ENCODE measurements around the gene RECK.

Gene RECK

DNA sequence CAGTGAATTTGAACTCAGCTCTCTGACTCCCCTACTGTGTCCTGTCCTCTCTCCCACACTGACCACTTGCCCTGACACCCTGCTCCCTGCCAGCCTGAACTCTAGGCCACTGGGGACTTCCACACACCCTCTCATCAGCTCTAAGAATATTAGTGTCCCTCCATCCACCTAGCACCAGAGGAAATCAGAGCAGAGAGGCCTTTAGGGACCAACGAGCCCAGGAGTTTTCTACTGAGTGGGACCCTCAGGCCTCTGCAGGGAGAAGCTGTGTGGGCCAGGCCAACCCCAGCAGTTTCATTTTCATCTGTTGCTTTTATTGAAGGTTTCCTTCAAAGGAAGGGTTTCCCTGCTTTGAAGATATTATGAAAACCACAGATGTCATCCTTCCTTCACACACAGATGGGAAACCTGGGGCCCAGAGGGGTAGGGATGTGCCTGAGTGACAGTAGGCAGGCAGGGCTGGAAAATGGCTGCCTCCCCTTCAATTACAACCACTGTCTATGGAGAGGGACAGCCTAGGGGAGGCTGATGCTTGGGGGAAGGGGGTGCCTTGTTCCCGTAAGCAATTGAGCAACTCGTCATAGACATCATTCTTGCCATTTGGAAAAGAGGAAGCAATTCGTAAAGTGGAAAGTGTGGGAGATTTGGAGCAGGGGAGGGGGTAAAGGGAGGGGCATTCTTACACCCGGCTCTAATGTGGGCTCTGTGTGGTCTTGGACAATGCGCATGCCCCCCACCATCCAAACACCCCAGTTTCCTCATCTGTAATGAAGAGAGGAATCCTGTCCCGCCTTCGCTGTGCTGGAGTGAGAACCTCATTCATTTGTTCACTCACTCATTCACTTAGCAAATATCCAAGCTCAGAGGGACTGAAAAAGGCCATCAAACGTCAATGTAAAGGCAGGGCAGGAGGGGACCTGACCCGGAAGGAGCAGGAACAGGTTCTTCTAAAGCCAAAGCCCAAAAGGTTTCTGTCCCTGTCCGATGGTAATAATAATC, 103.7 kb downstream of the RECK start:
- DNase-seq (ENCODE audit: low read depth in 2 of 2) = no peak
- TF ChIP-seq, protein P1, sequence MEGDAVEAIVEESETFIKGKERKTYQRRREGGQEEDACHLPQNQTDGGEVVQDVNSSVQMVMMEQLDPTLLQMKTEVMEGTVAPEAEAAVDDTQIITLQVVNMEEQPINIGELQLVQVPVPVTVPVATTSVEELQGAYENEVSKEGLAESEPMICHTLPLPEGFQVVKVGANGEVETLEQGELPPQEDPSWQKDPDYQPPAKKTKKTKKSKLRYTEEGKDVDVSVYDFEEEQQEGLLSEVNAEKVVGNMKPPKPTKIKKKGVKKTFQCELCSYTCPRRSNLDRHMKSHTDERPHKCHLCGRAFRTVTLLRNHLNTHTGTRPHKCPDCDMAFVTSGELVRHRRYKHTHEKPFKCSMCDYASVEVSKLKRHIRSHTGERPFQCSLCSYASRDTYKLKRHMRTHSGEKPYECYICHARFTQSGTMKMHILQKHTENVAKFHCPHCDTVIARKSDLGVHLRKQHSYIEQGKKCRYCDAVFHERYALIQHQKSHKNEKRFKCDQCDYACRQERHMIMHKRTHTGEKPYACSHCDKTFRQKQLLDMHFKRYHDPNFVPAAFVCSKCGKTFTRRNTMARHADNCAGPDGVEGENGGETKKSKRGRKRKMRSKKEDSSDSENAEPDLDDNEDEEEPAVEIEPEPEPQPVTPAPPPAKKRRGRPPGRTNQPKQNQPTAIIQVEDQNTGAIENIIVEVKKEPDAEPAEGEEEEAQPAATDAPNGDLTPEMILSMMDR (IDR thresholded peaks at IDR 0.05; ENCODE audit: low read depth, low read length) = no peak
- H3K4me3 ChIP-seq (replicated peaks in 1 of 2; ENCODE audit: low read depth in 2 of 2, low read length in 2 of 2) = no peak overlapping the region

DNA sequence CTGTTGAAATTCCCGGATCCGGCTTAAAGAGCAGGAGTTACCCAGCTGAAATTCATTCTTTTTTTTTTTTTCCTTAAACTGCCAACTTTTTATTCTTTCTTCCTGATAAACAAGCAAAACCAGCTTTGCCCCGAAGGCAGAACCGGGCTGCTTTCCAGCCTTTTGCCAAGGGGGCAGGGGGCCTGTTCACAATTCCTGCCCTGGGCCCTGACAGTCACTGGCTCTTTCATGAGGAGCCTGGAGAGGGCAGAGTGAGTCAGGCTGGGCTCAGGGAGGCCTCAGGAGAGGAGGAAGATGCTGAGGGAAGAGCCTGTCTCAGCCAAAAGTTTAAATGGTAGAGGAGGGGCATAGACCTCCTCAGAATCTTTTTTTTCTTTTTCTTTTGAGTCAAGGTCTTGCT, 104.6 kb downstream of the RECK start:
- no peak overlapping the region for H3K4me3 ChIP-seq (replicated peaks in 1 of 2; ENCODE audit: low read depth in 2 of 2, low read length in 2 of 2)
- DNase-seq (ENCODE audit: low read depth in 2 of 2) = peak; percentile 47 to 54
- TF ChIP-seq, protein P1 (IDR thresholded peaks at IDR 0.05; ENCODE audit: low read depth, low read length) = peak; percentile 39

DNA sequence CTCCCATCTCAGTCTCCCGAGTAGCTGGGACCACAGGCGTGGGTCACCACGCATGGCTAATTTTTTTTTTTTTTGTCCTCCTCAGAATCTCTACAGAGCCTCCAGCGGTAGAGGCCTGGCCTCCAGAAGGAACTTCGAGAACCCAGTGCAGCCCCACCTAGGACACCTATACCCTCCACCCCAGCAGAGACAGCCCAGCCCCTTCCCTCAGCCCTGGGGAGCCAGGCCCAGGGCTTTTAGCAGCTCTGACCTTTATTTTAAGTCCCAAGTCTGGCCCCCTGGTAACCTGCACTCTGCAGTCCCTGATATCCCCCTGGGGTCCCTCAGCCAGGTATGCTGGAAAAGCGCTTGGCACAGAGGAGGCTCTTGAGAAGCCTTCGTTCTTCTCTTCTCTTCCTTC, 105.0 kb downstream of the RECK start:
- no peak for DNase-seq (ENCODE audit: low read depth in 2 of 2)
- H3K4me3 ChIP-seq (replicated peaks in 1 of 2; ENCODE audit: low read depth in 2 of 2, low read length in 2 of 2) = no peak overlapping the region
- TF ChIP-seq, protein P1 (IDR thresholded peaks at IDR 0.05; ENCODE audit: low read depth, low read length) = no peak

DNA sequence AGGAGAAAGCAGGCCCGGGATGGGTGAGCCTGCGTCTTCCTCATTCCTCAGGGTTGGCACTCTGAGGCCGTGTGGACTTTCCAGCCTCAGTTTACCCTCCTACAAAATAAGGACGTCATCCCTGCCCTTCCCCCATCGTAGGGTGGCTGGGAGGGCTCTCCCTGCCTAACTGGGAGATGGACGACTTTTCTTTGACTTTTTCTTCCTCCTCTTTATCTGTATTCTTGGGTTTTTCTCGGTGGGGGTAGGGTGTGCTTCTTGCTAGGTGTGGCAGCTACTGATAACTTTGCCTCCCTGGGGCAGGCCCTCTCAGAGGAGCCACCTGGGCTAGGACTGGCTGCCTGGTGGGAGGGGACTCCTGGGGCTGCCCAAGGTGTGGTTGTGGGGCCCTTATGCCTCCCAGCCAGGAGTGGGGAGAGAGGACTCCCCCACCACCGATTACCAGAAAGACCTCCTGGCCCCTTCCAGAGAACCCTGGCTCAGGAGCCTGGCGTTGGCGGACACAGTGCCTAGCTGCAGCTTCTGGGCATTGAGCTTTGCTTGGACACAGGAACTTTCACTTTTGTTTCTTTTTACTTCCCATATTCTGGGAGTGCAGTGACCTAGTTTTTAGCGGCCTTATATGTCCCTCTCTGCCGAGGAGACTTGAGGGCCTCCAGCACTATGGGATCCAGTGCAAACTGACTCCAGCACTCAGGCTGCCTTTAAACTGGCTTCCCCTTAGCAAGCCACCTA, 106.0 kb downstream of the RECK start:
- TF ChIP-seq, protein P1 (IDR thresholded peaks at IDR 0.05; ENCODE audit: low read depth, low read length) = no peak
- no peak for DNase-seq (ENCODE audit: low read depth in 2 of 2)
- no peak overlapping the region for H3K4me3 ChIP-seq (replicated peaks in 1 of 2; ENCODE audit: low read depth in 2 of 2, low read length in 2 of 2)

DNA sequence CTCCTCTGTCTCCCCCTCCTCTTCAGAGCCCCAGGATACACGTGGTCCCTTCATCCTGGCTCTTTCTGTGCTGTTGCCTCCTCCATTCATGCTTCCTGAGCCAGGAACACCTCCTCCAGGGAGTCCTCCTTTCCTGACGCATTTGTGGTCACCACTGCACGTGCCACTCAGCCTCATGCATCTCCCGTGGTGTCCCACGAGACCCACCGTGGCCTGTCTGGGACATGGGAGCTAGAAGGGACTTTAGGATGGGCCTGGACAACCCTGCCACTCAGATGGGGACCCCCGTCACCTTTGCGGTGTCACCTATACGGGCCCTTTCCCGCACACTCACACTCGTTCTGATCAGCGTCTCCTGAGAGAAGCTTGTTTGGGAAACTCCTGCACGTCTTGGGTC, 106.5 kb downstream of the RECK start:
- H3K4me3 ChIP-seq (replicated peaks in 1 of 2; ENCODE audit: low read depth in 2 of 2, low read length in 2 of 2) = no peak overlapping the region
- no peak for DNase-seq (ENCODE audit: low read depth in 2 of 2)
- TF ChIP-seq, protein P1 (IDR thresholded peaks at IDR 0.05; ENCODE audit: low read depth, low read length) = no peak

DNA sequence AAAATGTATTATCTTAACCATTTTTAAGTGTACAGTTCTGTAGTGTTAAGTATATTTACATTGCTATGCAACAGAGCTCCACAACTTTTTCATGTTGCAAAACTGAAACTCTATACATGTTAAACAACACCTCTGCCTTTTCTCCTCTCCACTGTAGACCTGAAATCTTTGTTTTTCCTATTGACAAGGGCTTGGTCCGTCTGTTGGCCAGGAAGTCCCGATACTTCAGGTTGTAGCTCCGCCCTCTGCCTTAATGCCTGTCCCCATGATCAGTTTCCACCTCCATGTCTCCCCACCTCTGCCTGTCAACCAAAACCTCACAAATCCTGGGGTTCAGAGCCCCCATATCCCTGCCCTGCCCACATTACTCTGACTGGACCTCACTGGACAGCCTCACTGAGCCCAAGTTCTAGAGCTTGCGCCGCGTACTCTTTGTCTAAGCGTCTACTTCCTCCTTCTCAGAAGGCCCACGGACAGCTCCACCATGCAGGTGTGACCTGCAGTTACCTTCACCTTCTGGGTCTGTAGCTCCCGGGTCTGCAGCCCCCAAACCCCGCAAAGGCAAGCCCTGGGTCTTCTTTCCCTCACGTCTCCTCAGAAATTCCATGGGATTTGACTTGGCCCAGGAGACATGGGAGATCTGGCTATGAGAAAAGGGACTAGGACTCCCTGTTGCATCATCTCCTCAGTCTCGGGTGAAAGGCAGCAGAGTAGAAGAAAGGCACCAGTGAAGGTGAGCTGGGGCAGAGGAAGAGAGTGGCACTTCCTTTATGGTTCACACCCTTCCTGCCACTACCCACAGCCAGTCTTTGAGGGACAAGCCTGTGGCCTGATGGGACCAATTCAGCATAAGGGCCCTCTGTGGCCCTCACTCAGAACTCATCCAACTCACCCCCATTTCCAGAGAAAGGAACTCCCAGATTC, 107.9 kb downstream of the RECK start:
- TF ChIP-seq, protein P1 (IDR thresholded peaks at IDR 0.05; ENCODE audit: low read depth, low read length) = no peak
- H3K4me3 ChIP-seq (replicated peaks in 1 of 2; ENCODE audit: low read depth in 2 of 2, low read length in 2 of 2) = no peak overlapping the region
- no peak for DNase-seq (ENCODE audit: low read depth in 2 of 2)

All from cardiac fibroblast (primary cell).